IMR-90 (cell line): ENCODE measurements around the gene SMIM43. TPM values are rescaled to one million over a fixed set of nuclear protein-coding genes. Genes with fewer than 3 reads are reported as not detected.

ENCODE experiments used
- ATAC-seq: fragments of 200-7000 bp; cut with Tn5 transposase; 2 replicates; pipeline ENCODE4 v1.9.1; 2020; ENCODE audit warnings: low read depth, mild to moderate bottlenecking, moderate library complexity
- BruUV-seq: library from RNA; stranded (reverse); fragments of 400-500 nt; replicated peaks from 2 replicates; lab custom pipeline; 2021; lab: Mats Ljungman, UMichigan
- CTCF ChIA-PET: fragments of 300-600 bp; formaldehyde crosslinking; extraction: SDS; loops from one replicate; lab custom pipeline; 2021; ENCODE audit warnings: antibody characterized with exemption; lab: Yijun Ruan, JAX
- POLR2A ChIA-PET: fragments of 300-600 bp; sonication (Branson Sonifier 250); formaldehyde crosslinking; loops from one replicate; lab custom pipeline; 2022; ENCODE audit warnings: antibody characterized with exemption; ENCODE audit not compliant: unreplicated experiment; lab: Charles Lee
- DNase-seq: peaks from one replicate; pipeline ENCODE4 v3.0.0; 2013
- H2AFZ ChIP-seq: replicated peaks from 2 replicates; pipeline ENCODE3; 2013; ENCODE audit warnings: low read length, mild to moderate bottlenecking; ENCODE audit not compliant: poor library complexity
- H2AK5ac ChIP-seq: 2 replicates; pipeline ENCODE4 v1.6.1; 2013; ENCODE audit warnings: low read depth, low read length, inconsistent platforms
- H2AK9ac ChIP-seq: replicated peaks from 2 replicates; pipeline ENCODE3; 2013; ENCODE audit warnings: mild to moderate bottlenecking, low read depth, low read length, moderate library complexity; ENCODE audit not compliant: poor library complexity
- H2BK120ac ChIP-seq: 2 replicates; pipeline ENCODE4 v1.6.1; 2013; ENCODE audit warnings: low read depth, low read length, inconsistent platforms
- H2BK15ac ChIP-seq: 3 replicates; pipeline ENCODE4 v1.6.1; 2013; ENCODE audit warnings: low read depth, low read length, inconsistent platforms
- H2BK20ac ChIP-seq: 2 replicates; pipeline ENCODE4 v1.6.1; 2013; ENCODE audit warnings: low read depth, mild to moderate bottlenecking, inconsistent platforms, low read length, moderate library complexity
- H2BK5ac ChIP-seq: 2 replicates; pipeline ENCODE4 v1.6.1; 2013; ENCODE audit warnings: mild to moderate bottlenecking, low read depth, low read length, inconsistent platforms; ENCODE audit not compliant: poor library complexity, severe bottlenecking
- H3K14ac ChIP-seq: replicated peaks from 2 replicates; pipeline ENCODE4 v1.6.1; 2013; ENCODE audit warnings: low read depth, low read length, inconsistent platforms
- H3K18ac ChIP-seq: 2 replicates; pipeline ENCODE4 v1.6.1; 2013; ENCODE audit warnings: low read depth, low read length, control low read depth
- H3K23ac ChIP-seq: 2 replicates; pipeline ENCODE4 v1.6.1; 2013; ENCODE audit warnings: low read depth, low read length, inconsistent platforms
- H3K27ac ChIP-seq: 2 replicates; pipeline ENCODE4 v1.5.1; 2013; ENCODE audit warnings: mild to moderate bottlenecking, control low read depth, low read length; ENCODE audit not compliant: insufficient read depth
- H3K27me3 ChIP-seq: 2 replicates; pipeline ENCODE4 v1.6.1; 2013; ENCODE audit warnings: low read length; ENCODE audit not compliant: control insufficient read depth, insufficient read depth
- H3K36me3 ChIP-seq: 2 replicates; pipeline ENCODE4 v1.6.1; 2013; ENCODE audit warnings: low read length, mixed read lengths; ENCODE audit not compliant: control insufficient read depth, insufficient read depth
- H3K4ac ChIP-seq: 2 replicates; pipeline ENCODE4 v1.6.1; 2013; ENCODE audit warnings: low read depth, low read length, inconsistent platforms
- H3K4me1 ChIP-seq: 2 replicates; pipeline ENCODE4 v1.6.1; 2013; ENCODE audit warnings: low read length, mixed read lengths; ENCODE audit not compliant: control insufficient read depth, insufficient read depth
- H3K4me2 ChIP-seq: 2 replicates; pipeline ENCODE4 v1.6.1; 2013; ENCODE audit warnings: low read depth, mild to moderate bottlenecking, control low read depth, low read length, moderate library complexity
- H3K4me3 ChIP-seq: 2 replicates; pipeline ENCODE4 v1.5.1; 2013; ENCODE audit warnings: low read depth, mild to moderate bottlenecking, control low read depth, low read length, moderate library complexity; ENCODE audit not compliant: insufficient read depth
- H3K56ac ChIP-seq: 2 replicates; pipeline ENCODE4 v1.6.1; 2013; ENCODE audit warnings: low read length, inconsistent platforms; ENCODE audit not compliant: insufficient read depth; ENCODE audit errors: extremely low read depth
- H3K79me1 ChIP-seq, 2 experiments: 2 replicates each; pipeline ENCODE4 v1.6.1; 2013; ENCODE audit warnings: low read length in 2 of 2, inconsistent platforms in 1 of 2, low read depth in 1 of 2
- H3K9ac ChIP-seq: 2 replicates; pipeline ENCODE4 v1.6.1; 2013; ENCODE audit warnings: low read depth, low read length, control low read depth
- H3K9me1 ChIP-seq: 2 replicates; pipeline ENCODE4 v1.6.1; 2013; ENCODE audit warnings: low read length, inconsistent platforms; ENCODE audit not compliant: insufficient read depth
- H3K9me3 ChIP-seq: 2 replicates; pipeline ENCODE4 v1.6.1; 2013; ENCODE audit warnings: low read length; ENCODE audit not compliant: control insufficient read depth, insufficient read depth
- H4K20me1 ChIP-seq: 2 replicates; pipeline ENCODE4 v1.6.1; 2013; ENCODE audit warnings: low read length, inconsistent platforms; ENCODE audit not compliant: insufficient read depth
- H4K5ac ChIP-seq: 2 replicates; pipeline ENCODE4 v1.6.1; 2013; ENCODE audit warnings: mild to moderate bottlenecking, low read depth, low read length, control low read depth
- H4K8ac ChIP-seq, 2 experiments: 2 replicates each; pipeline ENCODE4 v1.6.1; 2013; ENCODE audit warnings: low read depth in 2 of 2, low read length in 2 of 2, control low read depth in 1 of 2, inconsistent platforms in 1 of 2
- H4K91ac ChIP-seq: 2 replicates; pipeline ENCODE4 v1.6.1; 2013; ENCODE audit warnings: low read depth, low read length, inconsistent platforms; ENCODE audit not compliant: insufficient read depth
- SMC3 ChIP-seq: fragments of 150-350 bp; IDR thresholded peaks from 2 replicates; pipeline ENCODE4 v1.6.1; 2016; ENCODE audit warnings: low read depth, mild to moderate bottlenecking, antibody characterized with exemption, low read length, moderate library complexity
- WGBS, 2 experiments: methylation state at CpG; one replicate each; pipeline versions ENCODE4 v1.1.5 to v1.1.7; 2013; ENCODE audit warnings: missing lambda C conversion rate in 2 of 2; ENCODE audit not compliant: insufficient read length in 1 of 2; ENCODE audit errors: extremely low coverage in 2 of 2; 5-methylcytosine and 5-hydroxymethylcytosine counted together
- dilution Hi-C: fragments of 300-500 bp; cut with HindIII; formaldehyde crosslinking; loops from one replicate; pipeline ENCODE4 v1.14.3; 2018; ENCODE audit warnings: low sequenced_read_pairs; ENCODE audit not compliant: unreplicated experiment
- in situ Hi-C: fragments of 300-500 bp; cut with MboI; formaldehyde crosslinking; loops from 3 replicates; pipeline ENCODE4 v1.14.3; 2019; ENCODE audit warnings: low sequenced_read_pairs, inconsistent platforms, mixed read lengths
- intact Hi-C: fragments of 100-400 bp; cut with micrococcal nuclease; formaldehyde crosslinking; loops from 2 replicates; pipeline ENCODE4 v1.10.0; 2022
- polyA plus RNA-seq, 3 experiments: library from polyadenylated mRNA; depleted of rRNA; stranded (reverse); fragments of >200 nt; gene quantifications; 2 replicates each; pipeline ENCODE4 v1.2.3, GENCODE V29; 2012; ENCODE audit warnings: low replicate concordance in 1 of 3
- total RNA-seq: library from RNA; depleted of rRNA; stranded (reverse); fragments of >200 nt; gene quantifications from 2 replicates; pipeline ENCODE4 v1.2.3, GENCODE V29; 2012; rRNA removed

The SMIM43 gene
- total and polyA plus RNA-seq, 2 of the 4 experiments (the other 2 are of a cell fraction): 1.4 to 2.8 TPM

DNA sequence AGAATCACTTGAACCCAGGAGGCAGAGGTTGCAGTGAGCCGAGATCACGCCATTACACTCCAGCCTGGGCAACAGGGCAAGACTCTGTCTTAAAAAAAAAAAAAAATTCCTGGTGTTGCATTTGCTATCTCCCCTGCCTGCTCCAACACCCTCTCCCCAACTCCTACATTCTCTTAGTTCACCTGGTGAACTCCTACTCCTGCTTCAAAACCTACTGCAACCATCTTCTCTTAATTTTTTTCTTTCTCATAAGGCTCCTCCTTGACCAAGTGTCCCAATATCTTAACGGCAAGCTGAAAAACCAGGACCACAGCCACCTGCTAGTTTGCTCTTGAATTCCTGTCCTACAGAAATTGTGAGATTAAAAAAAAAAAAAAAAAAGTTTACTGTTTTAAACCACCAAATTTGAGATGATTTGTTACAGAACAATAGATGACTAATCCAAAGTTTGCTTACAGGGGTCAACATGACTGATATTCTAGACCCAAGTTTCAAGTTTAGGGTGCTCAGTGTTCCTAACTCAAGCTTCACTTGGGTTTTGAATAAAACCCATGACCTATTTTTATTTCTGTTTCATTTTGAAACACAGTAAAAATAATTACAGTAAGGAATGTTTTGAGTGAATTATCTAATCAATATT lies 55.1 kb downstream of the SMIM43 start:
- peak overlapping the region; percentile 44 for H2BK20ac ChIP-seq
- H2AK9ac ChIP-seq: no peak overlapping the region
- H3K9ac ChIP-seq: no peak overlapping the region
- 0 out of 3 replicates have a peak overlapping the region, but pooled peaks have one; percentile 20 for H2BK15ac ChIP-seq
- no peak for DNase-seq
- POLR2A ChIA-PET: interaction anchor here (0.6 kb wide), 2 partner anchors 16 to 27 kb away, joined by 9 to 10 read pairs; no protein-coding TSS in a partner anchor
- H3K9me3 ChIP-seq: no peaks in the 10 kb centered on the region
- peak overlapping the region; percentile 48; the same call in 1 of the 2 replicates for H3K27ac ChIP-seq
- H4K91ac ChIP-seq: peak overlapping the region; percentile 39; the same call in 1 of the 2 replicates
- H4K8ac ChIP-seq: peak overlapping the region in 1 of 2 experiments; percentile 30; a peak in 1 of 4 replicates
- no peaks in the 10 kb centered on the region for H3K36me3 ChIP-seq
- 0 out of 2 replicates have a peak overlapping the region, but pooled peaks have one; percentile 10 for H3K23ac ChIP-seq
- H2BK120ac ChIP-seq: peak overlapping the region; percentile 66
- H3K79me1 ChIP-seq: peaks cover 2 to 7% of the 10 kb centered on the region in 2 experiments; a peak in 3 of 4 replicates
- H3K56ac ChIP-seq: peak overlapping the region; percentile 63; the same call in 1 of the 2 replicates
- intact Hi-C loops (loop anchor here (2.0 kb wide), 1 partner anchor 19 kb away; no protein-coding TSS in a partner anchor), dilution Hi-C loops (no loop called here), in situ Hi-C loops (no loop called here)
- no peak for ATAC-seq
- peak overlapping the region; percentile 21 for H3K4ac ChIP-seq
- peak overlapping the region; percentile 86 for H2BK5ac ChIP-seq
- peak overlapping the region; percentile 11; the same call in 1 of the 2 replicates for H2AK5ac ChIP-seq
- BruUV-seq: no TSS peak
- H4K20me1 ChIP-seq: no peaks in the 10 kb centered on the region
- H3K4me1 ChIP-seq: peaks cover 7% of the 10 kb centered on the region
- CTCF ChIA-PET: interaction anchor here (0.6 to 1.3 kb wide), 4 partner anchors 11 to 1210 kb away, joined by 3 to 6 read pairs (median 4); no protein-coding TSS in a partner anchor
- H3K4me3 ChIP-seq: no peak overlapping the region
- peak overlapping the region; percentile 12 for H3K4me2 ChIP-seq
- peak overlapping the region; percentile 86 for H3K14ac ChIP-seq
- TF ChIP-seq SMC3: no peak
- no peaks in the 10 kb centered on the region for H3K27me3 ChIP-seq
- 100% methylated on average over 2 of the region's 3 CpGs; no CpG with 5 or more reads in 1 of the 2 experiments for WGBS, 2 experiments
- peak overlapping the region; percentile 52; the same call in 1 of the 2 replicates for H4K5ac ChIP-seq
- H3K9me1 ChIP-seq: peaks cover 9% of the 10 kb centered on the region
- H3K18ac ChIP-seq: peak overlapping the region; percentile 51
- no peak overlapping the region for H2AFZ ChIP-seq

Other genes with a start within 250 kb of the SMIM43 start
- gene ANXA5, start 68.2 kb downstream of the SMIM43 start, total RNA-seq: 780 and 1,163 TPM in 2 replicates
- 1,191 and 1,448 TPM in 2 replicates for gene ANXA5, start 68.2 kb downstream of the SMIM43 start, polyA plus RNA-seq (2012; rRNA removed)
- gene EXOSC9, start 36.2 kb upstream of the SMIM43 start, total RNA-seq: 47.5 and 85.8 TPM in 2 replicates
- gene EXOSC9, start 36.2 kb upstream of the SMIM43 start, polyA plus RNA-seq (2012; rRNA removed): 27.3 and 34.7 TPM in 2 replicates
- gene CCNA2, start 58.7 kb upstream of the SMIM43 start, total RNA-seq: 54.3 and 59.7 TPM in 2 replicates
- gene CCNA2, start 58.7 kb upstream of the SMIM43 start, polyA plus RNA-seq (2012; rRNA removed): 21.3 and 22.8 TPM in 2 replicates
- gene BBS7, start 105.3 kb upstream of the SMIM43 start, total RNA-seq: 29.4 and 32.3 TPM in 2 replicates
- gene BBS7, start 105.3 kb upstream of the SMIM43 start, polyA plus RNA-seq (2012; rRNA removed): 18.3 and 23.0 TPM in 2 replicates
- gene TRPC3, start 186.9 kb upstream of the SMIM43 start, total RNA-seq: 2.5 and 2.7 TPM in 2 replicates
- gene TRPC3, start 186.9 kb upstream of the SMIM43 start, polyA plus RNA-seq (2012; rRNA removed): 1.1 and 1.2 TPM in 2 replicates